Stimulated activated CD8-positive, alpha-beta memory T cell treated with anti-CD3 and anti-CD28 coated beads, Interleukin-7, amount 100 ng/mL, for 24 hours (primary cell): Measurements from ENCODE around the gene ENOX2.

Source experiments
- DNase-seq: peaks from one replicate; pipeline ENCODE4 v3.0.0-alpha.2; 2020; ENCODE audit warnings: low read depth

The ENOX2 gene

DNA sequence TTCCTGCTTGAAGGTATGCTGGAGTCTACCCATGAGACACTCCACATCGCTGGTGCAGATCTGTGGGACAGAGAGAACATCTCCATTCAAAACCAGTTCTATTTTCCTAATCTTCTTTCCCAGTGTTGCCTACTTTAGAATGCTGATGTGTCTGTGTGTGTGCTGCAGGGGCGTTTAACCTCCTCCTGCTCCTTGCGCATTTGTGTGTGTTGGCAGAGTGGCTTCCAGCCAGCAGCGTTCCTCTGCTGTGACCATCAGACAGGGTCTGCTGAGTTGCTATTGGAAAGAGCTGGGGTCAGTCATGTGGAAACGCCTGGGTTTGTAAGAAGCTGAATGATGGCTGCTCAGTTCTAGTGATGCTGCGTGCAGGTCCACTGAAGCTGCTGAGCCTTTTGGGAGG lies 277.6 kb downstream of the ENOX2 start:
- DNase-seq: no peak

DNA sequence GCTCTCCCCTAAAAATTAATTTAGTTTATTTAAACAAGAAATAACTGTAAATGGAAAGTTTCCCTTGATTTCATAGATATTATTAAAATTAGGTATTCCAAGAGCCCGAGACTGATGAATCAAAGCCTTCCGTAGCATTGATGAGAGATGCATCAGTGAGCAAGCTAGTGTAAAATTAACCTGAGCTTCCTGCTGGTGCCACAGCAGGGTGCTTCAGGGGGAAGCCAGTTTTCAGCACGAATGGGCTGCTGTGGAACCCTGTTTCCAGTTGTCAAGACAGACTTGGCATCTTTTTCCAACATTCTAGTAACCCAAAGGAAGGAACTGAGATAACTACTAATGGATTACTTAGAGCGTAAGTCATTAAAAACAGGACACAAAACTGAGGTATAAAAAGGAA lies 279.5 kb downstream of the ENOX2 start:
- no peak for DNase-seq

DNA sequence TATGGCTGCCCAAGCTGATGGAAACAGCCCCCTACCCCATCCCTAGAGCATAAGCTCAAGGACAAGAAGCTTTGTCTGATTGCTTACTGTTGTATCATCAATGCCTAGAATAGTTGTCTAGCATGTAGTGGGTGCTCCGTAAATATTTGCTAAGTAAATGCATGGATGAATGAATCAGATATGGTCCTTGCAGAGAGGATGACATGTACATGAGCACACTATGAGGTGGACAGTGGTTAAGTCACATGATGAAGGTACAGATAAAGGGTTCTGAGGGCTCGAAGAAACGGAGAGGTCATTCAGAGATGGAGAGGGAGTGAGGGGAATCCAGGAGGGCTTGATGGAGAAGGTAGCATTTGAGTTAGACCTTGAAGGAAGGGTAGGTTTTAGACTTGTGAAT lies 287.1 kb downstream of the ENOX2 start:
- DNase-seq: no peak

DNA sequence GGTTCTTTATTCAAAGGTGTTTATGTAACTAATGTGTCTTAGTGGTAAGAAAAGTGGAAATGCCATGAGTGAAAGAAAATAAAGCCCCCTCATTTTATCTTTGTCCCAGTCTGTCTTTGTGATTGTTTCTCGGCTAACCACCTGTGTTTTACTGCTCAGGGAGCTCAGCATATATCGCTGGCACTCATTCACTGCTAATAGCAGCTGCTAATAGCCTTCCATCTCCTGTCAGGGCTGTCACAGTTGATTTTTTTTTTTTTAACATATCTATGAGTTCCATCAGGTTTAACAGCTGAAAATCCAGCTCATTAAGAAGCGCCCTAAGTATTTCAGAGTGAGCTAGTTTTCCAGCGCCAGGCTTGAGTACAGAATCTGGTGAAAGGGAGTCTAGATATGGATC lies 295.6 kb downstream of the ENOX2 start:
- DNase-seq: no peak

DNA sequence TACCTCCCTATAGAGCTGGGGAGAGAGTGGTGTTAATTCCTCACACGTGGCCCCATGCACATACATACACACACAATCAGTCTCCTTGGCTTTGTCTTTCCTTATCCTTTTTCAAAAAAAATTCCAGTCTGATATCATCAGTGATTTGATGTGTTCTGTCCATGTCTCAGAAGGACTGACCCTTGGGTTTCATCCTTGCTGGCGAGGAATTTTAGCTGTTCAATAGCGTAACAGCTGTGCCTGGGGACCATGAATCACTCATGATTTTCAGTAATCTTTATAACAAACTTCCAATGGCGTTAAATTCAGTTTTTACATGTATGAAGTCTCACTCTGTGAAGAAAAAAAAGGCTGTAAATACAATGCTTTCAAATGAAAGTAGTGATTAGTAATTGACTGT lies 296.6 kb downstream of the ENOX2 start:
- DNase-seq: no peak

DNA sequence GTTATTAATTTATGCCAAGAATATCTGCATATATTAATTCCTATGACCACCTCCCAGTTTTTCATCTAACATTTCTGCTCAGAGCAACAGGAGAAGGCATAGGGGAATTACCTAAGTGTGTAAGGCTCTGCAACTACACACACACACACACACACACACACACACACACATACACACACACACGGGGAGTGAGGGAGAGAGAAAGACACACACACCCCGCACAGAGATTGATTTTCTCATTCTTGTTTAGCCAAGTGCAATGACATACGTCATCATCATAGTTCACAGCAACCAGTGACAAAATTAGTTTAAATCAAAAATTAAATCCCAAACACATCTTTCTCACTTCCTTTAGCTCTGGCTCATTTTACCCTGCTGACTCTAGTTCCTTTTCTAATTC lies 298.1 kb downstream of the ENOX2 start:
- no peak for DNase-seq

DNA sequence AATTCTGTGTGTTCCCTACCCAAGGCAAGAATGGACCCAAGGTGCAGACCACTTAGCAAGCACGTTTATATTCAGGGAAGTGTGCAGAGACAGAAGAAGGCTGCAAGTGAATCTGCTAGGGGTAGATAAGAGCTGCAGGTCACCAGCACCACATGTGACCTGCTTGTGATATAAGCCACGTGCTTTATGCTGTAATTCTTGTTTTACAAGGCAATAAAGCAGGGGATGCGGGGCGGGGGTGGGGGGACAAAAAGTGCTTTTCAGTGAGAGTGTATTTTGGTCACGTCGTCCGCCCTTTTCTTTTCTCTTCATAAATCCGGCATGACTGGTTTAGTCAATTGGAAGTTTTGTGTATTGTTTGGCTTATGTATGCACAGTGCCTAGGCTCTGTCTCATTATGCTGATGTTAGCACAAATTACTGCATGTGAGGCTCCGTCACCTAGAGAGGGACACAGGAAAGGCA lies 308.5 kb downstream of the ENOX2 start:
- DNase-seq: no peak

DNA sequence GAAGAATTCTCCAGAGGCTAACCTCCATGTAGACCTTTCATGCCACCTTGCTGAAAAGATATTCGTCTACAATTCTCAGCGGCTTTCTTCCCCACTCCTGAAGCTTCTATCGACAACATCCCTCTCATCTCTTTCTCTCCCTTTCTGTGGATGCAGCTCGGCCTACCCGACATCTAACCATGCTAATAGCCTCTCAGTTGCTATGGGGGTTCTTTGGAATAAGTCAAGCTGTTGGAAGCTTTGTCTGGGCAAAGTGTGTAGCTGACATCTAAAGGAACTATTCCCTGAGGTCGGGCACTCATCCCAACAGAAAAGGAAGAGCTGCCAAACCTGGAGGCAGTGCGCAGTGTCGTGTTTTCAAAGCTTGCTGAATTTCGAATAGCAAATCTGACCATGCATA lies 309.1 kb downstream of the ENOX2 start:
- DNase-seq: no peak

DNA sequence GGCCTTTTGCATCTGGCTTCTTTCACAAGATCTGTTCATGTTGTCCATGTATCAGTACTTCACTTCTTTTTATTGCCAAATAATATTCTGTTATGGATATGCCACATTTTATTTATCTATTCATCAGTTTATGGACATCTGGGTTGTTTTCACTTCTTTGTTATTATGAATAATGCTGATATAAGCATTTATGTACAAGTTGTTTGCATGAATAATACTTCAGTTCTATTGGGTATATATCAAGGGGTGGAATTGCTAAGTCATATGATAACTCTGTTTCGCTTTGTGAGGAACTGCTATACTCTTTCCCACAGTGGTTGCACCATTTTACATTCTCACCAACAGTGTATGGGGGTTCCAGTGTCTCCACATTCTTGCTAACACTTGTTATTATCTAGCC lies 310.8 kb downstream of the ENOX2 start:
- DNase-seq: no peak

DNA sequence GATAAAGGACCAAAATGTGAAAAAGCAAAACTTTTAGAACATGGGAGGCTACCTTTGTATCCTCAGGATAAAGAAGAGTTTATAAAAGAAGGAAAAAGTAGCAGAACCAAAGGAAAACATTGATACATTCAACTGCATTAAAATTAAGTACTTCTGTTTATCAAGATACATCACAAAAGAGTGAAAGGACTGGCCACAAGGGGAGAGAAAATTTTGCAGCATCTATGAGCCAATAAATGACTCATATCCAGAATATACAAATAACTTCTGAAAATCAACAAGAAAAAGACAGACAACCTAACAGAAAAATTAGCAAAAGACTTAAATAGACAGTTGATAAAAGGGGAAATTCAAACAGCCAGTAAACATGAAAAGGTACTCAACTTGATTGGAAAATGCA lies 324.1 kb downstream of the ENOX2 start:
- DNase-seq: no peak

DNA sequence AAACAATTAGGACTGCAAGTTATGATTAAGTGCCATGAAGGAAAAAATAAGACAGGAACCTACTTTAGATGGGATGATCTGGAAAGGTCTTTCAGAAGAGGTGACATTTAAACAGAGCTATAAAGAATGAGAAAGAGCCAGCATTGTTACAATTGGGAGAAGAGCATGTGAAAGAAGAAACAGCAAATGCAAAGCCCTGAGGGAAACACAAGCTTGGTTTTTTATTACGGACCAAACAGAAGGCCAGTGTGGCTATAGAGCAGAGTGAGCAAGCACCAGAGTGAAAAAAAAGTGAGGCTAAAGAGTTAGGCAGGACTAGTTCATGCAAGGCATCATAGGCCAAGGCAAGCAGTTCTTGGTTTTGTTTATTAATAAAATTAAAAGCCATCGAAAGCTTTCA lies 325.6 kb downstream of the ENOX2 start:
- DNase-seq: no peak

DNA sequence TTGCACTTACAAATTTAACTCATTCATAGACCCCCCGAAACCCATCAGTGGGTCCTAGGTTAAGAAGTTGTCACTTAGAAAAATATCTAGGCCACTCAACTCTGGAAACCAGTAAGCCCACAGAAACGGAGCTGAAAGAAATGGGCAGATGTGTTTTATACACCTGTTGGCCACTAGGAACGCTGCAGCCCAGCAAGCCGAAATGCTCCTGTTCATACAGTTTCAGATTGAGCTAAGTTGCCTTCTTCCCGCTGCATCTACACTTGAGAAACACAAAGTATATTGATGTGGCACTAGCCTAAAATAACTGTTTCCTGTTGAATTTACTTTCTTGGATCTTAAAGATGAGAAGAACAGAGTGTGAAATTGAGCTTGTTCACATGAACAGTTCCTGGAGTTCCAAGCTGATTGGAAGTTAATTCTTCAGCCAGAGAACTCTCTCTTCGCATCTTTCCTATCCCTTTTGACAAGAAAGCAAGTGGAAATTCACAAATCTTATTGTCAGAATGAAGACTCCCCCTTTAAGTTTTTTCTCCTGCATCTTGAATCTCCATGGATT lies 327.1 kb downstream of the ENOX2 start:
- DNase-seq: no peak
